ENCODE results near the gene CLNK.

DNA sequence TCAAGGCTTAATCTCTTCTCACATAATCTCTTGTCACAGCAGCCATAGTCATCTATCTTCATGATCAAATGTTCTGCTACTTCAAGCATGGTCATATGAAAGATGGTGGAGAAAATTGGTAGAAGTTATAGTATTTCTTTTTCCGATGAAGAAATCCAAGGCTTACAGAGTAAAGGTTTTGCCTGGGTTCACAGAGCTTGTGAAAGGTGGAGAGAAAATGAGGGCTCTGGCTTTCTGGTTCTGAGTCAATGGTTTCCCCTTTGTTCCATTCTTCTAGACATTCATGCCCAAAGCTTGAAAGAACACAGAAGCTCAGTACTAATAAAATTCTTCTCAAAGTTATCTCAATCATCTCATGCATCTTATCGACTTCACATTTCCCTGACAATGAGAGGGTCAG, 36.1 kb downstream of the CLNK start:
- TF ChIP-seq, protein P1, sequence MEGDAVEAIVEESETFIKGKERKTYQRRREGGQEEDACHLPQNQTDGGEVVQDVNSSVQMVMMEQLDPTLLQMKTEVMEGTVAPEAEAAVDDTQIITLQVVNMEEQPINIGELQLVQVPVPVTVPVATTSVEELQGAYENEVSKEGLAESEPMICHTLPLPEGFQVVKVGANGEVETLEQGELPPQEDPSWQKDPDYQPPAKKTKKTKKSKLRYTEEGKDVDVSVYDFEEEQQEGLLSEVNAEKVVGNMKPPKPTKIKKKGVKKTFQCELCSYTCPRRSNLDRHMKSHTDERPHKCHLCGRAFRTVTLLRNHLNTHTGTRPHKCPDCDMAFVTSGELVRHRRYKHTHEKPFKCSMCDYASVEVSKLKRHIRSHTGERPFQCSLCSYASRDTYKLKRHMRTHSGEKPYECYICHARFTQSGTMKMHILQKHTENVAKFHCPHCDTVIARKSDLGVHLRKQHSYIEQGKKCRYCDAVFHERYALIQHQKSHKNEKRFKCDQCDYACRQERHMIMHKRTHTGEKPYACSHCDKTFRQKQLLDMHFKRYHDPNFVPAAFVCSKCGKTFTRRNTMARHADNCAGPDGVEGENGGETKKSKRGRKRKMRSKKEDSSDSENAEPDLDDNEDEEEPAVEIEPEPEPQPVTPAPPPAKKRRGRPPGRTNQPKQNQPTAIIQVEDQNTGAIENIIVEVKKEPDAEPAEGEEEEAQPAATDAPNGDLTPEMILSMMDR (IDR thresholded peaks at IDR 0.05) = no peak
- TF ChIP-seq ZFX (IDR thresholded peaks at IDR 0.05; ENCODE audit: borderline replicate concordance) = no peak

All from 22Rv1 (cell line).